GM12801 (cell line): Measurements from ENCODE around the gene CCDC200.

ENCODE experiments used
- CTCF ChIP-seq: IDR thresholded peaks from one replicate; pipeline ENCODE4 v1.5.1; 2011; ENCODE audit warnings: control low read depth; ENCODE audit not compliant: insufficient read length; ENCODE audit errors: extremely low read depth

Gene CCDC200

GRCh38 chr17:43176119-43176570 is 52.3 kb downstream of the CCDC200 start:
- TF ChIP-seq CTCF = no peak

DNA sequence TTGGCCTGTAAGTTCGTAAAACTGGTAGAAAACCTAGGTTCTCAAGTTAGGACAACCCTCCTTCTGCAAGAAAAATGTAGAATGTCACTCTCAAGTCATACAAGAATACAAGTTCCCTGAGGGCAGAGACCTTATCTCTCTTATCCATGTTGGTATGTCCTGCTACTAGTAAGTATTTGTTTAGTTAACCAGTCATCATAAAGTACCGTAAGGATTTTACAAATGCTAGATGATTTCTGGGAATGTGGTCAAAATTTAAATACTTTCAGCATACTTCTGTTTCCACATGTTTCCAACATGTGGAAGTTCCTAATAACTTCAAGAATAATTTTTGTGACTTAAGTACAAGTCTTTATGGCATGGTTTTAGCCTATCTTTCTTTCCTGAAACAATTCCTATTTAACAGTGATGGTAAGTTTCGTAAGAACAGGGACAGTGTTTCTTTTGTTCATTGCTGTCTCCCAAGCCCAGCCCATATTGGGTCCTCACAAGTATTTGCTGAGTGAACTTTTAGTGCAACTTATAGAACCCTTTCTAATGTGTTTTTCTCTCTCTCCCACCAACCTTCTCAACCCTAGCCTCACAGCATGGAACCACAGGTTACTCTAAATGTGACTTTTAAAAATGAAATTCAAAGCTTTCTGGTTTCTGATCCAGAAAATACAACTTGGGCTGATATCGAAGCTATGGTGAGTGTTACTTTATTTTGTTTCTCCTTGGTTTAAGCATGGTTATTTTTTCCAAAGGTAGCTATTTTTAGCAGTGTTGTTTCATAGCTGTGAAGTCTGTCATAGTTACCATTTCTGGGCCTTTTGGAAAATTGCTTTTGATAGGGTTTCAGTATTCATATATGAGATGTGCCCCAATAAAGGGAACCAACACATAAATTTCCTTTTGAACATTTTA is 53.0 kb downstream of the CCDC200 start:
- TF ChIP-seq CTCF = no peak

- no peak for TF ChIP-seq CTCF
These were observed 56.6 kb downstream of the CCDC200 start for GRCh38 chr17:43171586-43172487.
